ENCODE results near the gene INAFM2.

The INAFM2 gene

DNA sequence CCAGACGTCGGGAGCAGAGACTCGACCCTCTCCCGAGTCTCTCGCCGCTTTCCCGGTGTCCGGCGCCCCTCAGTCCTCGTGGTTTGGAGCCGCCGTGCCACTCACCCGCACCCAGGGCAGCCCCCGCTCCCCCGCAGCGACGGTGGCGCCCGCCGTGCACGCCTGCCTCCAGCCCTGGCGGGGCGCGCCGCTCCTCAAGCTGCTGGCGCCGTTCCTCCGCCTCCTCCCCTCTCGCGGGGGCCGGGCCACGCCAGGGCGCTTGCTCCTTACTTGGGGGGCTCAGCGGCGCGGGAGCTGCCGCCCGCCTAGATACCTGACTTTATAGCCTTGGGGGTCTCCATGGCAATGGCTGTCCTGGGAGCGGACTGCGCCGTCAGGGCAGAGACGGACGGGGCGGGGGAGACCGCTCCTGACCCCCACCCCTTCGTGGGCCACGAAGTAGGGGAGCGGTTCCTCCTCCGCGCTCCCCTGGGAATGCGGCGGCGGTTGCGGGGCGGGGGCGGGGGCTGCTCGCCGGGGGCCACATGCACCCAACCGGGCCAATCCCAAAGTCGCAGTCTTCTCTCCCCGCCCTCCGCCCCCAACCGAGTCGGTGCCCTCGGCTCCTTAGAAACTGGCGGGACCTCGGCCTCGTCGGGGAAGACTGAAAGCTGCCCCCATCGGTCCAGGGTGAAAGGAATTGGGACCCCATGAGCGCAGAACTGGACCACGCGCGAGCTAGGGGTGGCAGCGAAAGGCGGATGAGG is 40.5 kb upstream of the INAFM2 start, which contains the start of gene ANKRD63:
TSS of gene ANKRD63 (minus strand) at position 196 of the 746 bp plus-strand sequence. CDS start 478 bp downstream, outside the sequence.
- H3K27ac Mint-ChIP-seq, result no peak within 1 kb of the TSS

DNA sequence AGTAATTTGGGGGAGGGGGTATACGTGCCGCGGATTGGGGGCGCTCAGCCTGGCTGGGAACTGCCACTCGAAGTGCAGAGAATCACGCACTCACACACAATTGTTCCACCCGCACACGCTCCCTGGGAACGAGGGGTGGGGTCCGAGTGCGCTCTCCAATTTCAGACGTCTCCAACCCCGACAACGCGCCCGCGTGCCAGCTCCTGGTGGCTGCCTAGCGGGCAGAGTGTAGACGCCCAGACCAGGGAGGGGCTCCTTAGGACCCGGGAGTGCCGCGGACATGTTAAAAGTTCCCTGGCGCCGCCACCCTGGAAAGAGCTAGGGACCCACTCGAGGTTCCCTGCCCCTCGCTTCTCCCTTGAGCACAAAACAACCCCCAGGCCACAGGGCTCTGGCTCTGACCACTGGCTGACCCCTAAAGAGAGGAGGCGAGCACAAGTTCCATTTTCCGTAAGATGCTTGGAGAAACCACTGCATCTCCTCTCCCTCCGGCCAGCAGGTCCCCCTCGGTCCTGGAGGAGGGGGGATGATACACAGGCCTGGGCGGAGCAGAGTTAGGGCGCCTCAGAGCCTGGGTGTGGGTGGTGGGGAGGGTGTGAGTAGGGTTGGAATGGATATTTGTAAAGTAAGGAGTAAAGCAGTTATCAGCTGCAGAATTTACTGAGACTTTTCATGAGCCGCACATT is 39.7 kb upstream of the INAFM2 start:
- Mint-ChIP-seq H3K9me3 (no peaks in the 10 kb centered on the region), H3K27me3 (peaks cover 35% of the 10 kb centered on the region), H3K4me1 (ENCODE audit: low read depth) (peaks cover 6% of the 10 kb centered on the region), H3K27ac (no peak overlapping the region), H3K4me3 (peak overlapping the region; percentile 12), H3K36me3 (ENCODE audit: low read depth) (peaks cover 14% of the 10 kb centered on the region)
- DNase-seq, result no peak

More for the DNA sequence above, 40.5 kb upstream of the INAFM2 start, which contains the start of gene ANKRD63:
- Mint-ChIP-seq H3K27me3 (peaks cover 42% of the 10 kb centered on the region), H3K36me3 (ENCODE audit: low read depth) (peaks cover 7% of the 10 kb centered on the region), H3K9me3 (no peaks in the 10 kb centered on the region), H3K4me1 (ENCODE audit: low read depth) (peaks cover 6% of the 10 kb centered on the region), H3K4me3 (peak within 1 kb of the TSS; percentile 64)
- peak; percentile 72 for DNase-seq

DNA sequence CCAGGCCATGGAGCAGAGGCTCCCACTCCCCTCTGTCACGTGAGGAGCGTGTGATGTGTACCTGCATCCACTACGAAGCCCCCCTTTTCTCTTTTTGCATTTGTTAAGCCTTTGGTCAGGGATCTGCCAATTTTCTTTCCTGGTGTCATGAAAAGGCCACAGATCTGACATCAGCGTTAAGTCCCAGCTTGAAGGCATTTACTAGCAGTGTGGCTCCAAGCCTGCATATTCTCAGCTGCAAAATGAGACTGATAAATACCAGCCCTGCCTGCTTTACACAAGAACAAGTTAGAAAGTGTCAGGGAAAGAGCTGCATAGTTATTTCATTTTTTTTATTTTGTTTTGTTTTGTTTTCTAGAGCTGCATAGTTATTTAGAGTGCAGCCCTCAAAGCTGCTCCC is 38.3 kb upstream of the INAFM2 start:
- peaks cover 2% of the 10 kb centered on the region for H3K4me1 Mint-ChIP-seq (ENCODE audit: low read depth)
- H3K36me3 Mint-ChIP-seq (ENCODE audit: low read depth), result peaks cover 25% of the 10 kb centered on the region
- no peak for DNase-seq
- no peaks in the 10 kb centered on the region for H3K9me3 Mint-ChIP-seq
- H3K27ac Mint-ChIP-seq, result no peak overlapping the region
- H3K4me3 Mint-ChIP-seq, result no peak overlapping the region
- peaks cover 25% of the 10 kb centered on the region for H3K27me3 Mint-ChIP-seq

DNA sequence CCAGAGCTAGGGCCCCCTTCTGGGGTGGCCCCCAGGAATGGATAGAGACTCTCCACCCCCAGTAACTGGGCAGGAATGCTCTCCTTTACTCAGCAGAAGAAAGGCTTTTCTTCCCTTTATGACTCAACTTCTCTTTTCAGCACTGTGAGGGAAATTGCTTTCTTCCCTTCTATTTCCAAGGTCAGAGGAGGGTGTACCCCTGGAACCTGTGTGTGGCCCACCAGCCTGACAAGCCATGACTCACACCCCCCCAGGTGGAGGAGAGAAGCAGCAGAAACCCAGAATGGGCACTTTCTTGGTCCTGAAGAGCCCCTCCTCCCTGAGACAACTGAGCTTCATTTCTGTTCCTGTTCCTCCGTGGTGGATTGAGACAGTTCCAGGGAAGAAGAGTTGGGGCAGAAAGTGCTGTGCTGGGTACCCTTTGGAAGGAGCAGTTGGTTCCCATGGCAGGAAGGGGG is 37.9 kb upstream of the INAFM2 start:
- Mint-ChIP-seq H3K27ac (peak overlapping the region; percentile 8), H3K9me3 (no peaks in the 10 kb centered on the region), H3K4me3 (no peak overlapping the region), H3K27me3 (peaks cover 20% of the 10 kb centered on the region), H3K4me1 (ENCODE audit: low read depth) (peaks cover 2% of the 10 kb centered on the region), H3K36me3 (ENCODE audit: low read depth) (peaks cover 30% of the 10 kb centered on the region)
- no peak for DNase-seq

DNA sequence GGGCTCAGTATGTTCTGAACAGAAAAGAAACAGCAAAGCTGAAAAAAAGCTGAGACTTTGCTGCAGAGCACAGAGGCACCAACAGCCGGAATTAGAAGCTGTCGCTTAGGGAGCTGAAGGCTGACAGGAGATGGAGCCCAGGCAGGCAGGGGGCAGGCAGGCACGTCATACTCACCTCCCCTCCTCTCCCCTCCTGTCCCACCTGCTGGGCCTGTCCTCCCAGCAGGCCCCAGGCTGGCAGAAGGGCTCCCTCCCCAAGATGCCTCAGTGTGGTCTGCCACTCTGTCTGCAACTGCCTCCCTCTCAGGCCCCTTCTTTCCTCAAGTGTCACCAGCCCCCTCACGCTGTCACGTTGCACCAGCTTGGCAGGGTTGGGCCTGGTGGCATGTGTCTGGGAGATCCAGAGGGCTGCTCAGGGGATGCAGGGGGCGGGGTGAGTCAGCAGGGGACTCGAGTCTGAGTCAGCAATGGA is 37.4 kb upstream of the INAFM2 start:
- peaks cover 15% of the 10 kb centered on the region for H3K27me3 Mint-ChIP-seq
- H3K27ac Mint-ChIP-seq, result no peak overlapping the region
- H3K9me3 Mint-ChIP-seq, result no peaks in the 10 kb centered on the region
- no peak overlapping the region for H3K4me3 Mint-ChIP-seq
- peaks cover 2% of the 10 kb centered on the region for H3K4me1 Mint-ChIP-seq (ENCODE audit: low read depth)
- DNase-seq, result no peak
- peaks cover 30% of the 10 kb centered on the region for H3K36me3 Mint-ChIP-seq (ENCODE audit: low read depth)

DNA sequence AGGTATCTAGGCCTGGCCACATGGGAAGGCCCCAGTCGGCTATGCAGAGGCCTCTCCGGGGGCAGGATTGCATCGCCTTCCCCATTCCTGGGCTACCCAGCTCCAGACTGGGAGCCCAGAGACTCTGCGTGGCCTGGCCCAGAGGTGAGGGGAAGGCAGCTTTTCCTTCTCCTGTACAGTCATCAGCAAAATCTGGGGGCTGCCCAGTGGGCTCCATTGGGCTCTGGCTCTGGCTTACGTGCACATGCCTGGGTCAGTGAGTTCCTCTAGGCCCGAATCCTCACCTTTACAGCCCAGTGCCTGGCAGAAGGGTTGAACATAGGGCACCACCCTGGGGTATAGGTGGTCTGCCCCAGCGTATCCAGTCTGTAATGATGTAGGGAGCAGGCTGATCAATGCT is 36.7 kb upstream of the INAFM2 start:
- peaks cover 2% of the 10 kb centered on the region for H3K4me1 Mint-ChIP-seq (ENCODE audit: low read depth)
- no peaks in the 10 kb centered on the region for H3K9me3 Mint-ChIP-seq

DNA sequence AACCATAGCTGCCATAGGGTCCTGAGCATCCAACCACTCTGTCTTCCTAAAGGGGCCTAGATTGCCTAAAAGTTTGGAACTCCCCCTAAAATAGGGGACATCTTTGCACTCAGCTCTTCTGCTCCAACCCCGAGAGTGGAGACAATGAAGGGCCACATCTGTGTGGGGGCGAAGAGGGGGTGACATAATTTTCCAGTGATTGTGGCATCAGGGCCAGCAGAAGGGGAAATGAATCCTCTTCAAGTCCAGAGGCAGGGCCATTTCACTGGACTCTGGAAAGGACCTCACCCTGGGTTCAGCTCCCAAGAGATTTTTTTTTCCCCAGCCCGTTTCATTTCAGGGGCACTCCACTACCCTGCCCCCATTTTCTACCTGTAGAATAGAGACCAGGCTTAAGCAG is 36.0 kb upstream of the INAFM2 start:
- Mint-ChIP-seq H3K27me3 (peaks cover 12% of the 10 kb centered on the region), H3K27ac (peak overlapping the region; percentile 63), H3K4me3 (no peak overlapping the region), H3K4me1 (ENCODE audit: low read depth) (peaks cover 2% of the 10 kb centered on the region), H3K9me3 (no peaks in the 10 kb centered on the region), H3K36me3 (ENCODE audit: low read depth) (peaks cover 39% of the 10 kb centered on the region)
- no peak for DNase-seq

More for the DNA sequence above, 36.7 kb upstream of the INAFM2 start:
- DNase-seq, result no peak
- H3K4me3 Mint-ChIP-seq, result no peak overlapping the region
- peaks cover 12% of the 10 kb centered on the region for H3K27me3 Mint-ChIP-seq
- no peak overlapping the region for H3K27ac Mint-ChIP-seq
- H3K36me3 Mint-ChIP-seq (ENCODE audit: low read depth), result peaks cover 32% of the 10 kb centered on the region

DNA sequence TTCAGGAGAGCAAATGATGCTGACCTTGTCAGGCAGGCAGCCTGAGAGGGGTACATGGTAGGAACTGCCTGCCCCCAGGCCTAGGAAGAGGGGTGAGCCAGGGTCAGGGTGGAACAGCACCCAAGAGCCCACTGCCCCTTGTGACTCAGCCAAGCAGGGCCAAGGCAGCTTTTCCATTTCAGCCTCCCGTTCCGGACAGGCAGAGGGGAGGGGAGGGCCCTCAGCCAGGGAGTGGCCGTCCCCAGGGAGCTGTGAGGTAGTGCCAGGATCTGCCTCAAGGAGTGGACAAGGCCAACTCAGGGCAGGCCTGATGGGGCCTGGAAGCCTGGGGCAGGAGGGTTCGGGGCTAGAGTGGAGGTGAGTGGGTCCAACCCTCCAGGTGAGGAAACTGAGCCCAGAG is 35.5 kb upstream of the INAFM2 start:
- H3K4me3 Mint-ChIP-seq, result no peak overlapping the region
- peaks cover 2% of the 10 kb centered on the region for H3K4me1 Mint-ChIP-seq (ENCODE audit: low read depth)
- H3K36me3 Mint-ChIP-seq (ENCODE audit: low read depth), result peaks cover 42% of the 10 kb centered on the region
- H3K27ac Mint-ChIP-seq, result peak overlapping the region; percentile 12
- no peaks in the 10 kb centered on the region for H3K9me3 Mint-ChIP-seq
- DNase-seq, result no peak
- peaks cover 9% of the 10 kb centered on the region for H3K27me3 Mint-ChIP-seq

DNA sequence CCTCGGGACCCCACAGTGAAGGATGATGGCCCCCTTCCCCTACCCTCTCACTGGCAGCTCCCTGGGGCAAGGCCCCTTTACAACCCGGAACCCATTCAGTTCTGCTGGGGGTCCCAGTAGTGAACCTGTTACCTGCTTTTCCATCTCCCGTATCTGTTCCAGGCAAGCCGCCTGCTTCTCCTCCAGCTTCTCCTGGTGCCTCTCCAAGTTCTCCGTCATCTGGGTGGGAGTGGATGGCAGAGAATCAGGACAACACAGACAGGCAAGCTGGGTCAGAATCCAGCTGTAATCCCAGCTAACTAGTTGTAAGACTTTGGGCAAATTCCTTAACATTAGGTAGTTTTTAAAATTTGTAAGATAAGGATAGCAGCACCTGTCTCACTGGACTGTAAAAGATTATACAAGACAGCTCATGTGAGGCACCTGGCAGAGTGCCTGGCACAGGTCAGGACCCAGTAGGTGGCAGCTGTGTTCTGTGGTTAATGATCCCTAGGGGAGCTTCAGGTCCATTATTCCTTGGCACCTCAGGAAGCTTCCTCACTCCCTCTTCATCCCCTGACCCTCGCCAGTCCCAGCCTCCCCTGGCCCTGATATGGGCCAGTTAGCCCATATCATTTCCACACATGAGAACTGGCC is 34.2 kb upstream of the INAFM2 start:
- no peaks in the 10 kb centered on the region for H3K9me3 Mint-ChIP-seq
- H3K4me1 Mint-ChIP-seq (ENCODE audit: low read depth), result peaks cover 2% of the 10 kb centered on the region
- DNase-seq, result no peak
- peak overlapping the region; percentile 11 for H3K27ac Mint-ChIP-seq
- no peak overlapping the region for H3K4me3 Mint-ChIP-seq
- peaks cover 50% of the 10 kb centered on the region for H3K36me3 Mint-ChIP-seq (ENCODE audit: low read depth)
- no peaks in the 10 kb centered on the region for H3K27me3 Mint-ChIP-seq

DNA sequence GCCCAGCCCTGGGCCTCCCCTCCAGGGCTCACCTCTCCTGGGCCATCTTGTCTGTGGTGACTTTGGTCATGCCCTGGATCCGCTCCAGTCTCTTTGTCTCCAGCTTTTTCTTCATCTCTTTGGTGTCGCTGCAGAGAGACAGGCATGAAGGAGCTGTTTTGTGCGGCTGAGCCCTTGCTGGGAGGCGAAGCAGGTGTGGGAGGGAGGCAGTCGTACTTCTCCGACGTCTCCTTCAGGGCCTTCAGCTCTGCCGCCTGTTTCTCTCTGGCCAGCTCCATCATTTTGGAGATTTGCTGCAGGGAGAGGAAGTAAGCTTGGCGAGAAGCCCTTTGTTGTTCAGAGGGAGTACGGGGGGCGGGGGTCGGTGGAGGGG is 33.0 kb upstream of the INAFM2 start:
- Mint-ChIP-seq H3K9me3 (no peaks in the 10 kb centered on the region), H3K36me3 (ENCODE audit: low read depth) (peaks cover 60% of the 10 kb centered on the region)

DNA sequence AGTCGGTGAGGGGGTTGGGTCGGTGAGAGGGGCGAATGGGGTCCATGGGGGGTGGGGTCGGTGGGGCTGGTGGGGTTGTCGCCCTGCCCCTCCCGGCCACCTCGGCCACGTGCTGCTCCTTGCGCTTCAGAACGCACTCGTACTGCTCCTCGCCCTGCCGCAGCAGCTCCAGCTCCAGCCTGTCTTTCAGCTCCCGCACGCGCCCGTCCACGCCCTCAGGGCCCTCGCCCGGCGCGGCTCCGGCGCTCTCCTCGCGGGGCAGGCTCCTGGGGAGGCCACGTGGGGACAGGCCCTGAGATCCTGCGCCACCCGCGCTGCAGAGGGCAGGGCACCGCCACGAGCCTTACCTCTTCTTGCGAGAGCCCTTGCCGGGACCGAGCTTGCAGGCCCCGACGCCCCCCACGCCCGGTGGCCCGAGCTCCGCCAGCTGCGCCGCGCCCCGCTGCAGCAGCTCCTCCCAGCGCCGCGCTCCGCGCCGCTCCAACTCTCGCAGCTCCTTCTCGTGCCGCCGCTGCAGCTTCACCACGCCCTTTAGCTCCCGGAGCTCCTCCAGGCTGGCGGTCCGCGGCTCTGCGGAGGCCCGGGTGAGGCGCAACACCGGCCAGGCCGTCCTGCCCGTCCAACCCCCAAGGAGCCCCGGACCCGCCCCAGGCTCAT is 32.4 kb upstream of the INAFM2 start:
- Mint-ChIP-seq H3K36me3 (ENCODE audit: low read depth) (peaks cover 62% of the 10 kb centered on the region), H3K9me3 (no peaks in the 10 kb centered on the region), H3K27me3 (no peaks in the 10 kb centered on the region), H3K4me1 (ENCODE audit: low read depth) (no peaks in the 10 kb centered on the region), H3K4me3 (no peak overlapping the region), H3K27ac (no peak overlapping the region)
- DNase-seq, result no peak

More for the DNA sequence above, 33.0 kb upstream of the INAFM2 start:
- DNase-seq, result no peak
- peaks cover 2% of the 10 kb centered on the region for H3K4me1 Mint-ChIP-seq (ENCODE audit: low read depth)
- H3K27me3 Mint-ChIP-seq, result no peaks in the 10 kb centered on the region
- H3K27ac Mint-ChIP-seq, result no peak overlapping the region
- no peak overlapping the region for H3K4me3 Mint-ChIP-seq

DNA sequence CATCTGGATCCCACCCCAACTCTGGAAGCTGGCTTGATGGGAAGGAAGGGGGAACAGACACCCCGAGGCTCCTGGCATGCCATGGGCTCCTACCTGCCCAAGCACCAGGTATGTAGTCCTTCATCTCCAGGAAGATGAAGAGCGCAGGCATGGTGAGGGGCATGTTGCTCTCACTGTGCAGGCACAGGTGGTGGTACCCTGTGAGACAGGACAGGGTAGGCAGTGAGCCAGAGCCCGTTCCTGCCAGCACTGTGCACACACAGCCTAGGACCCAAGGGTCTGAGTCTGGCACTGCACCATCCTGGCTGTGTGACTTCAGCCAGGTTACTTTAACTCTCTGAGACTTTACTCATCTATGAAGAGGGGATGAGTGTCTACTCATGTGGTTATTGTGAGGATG is 31.2 kb upstream of the INAFM2 start:
- no peaks in the 10 kb centered on the region for H3K4me1 Mint-ChIP-seq (ENCODE audit: low read depth)
- H3K27me3 Mint-ChIP-seq, result no peaks in the 10 kb centered on the region
- no peaks in the 10 kb centered on the region for H3K9me3 Mint-ChIP-seq
- no peak overlapping the region for H3K27ac Mint-ChIP-seq
- H3K4me3 Mint-ChIP-seq, result no peak overlapping the region
- no peak for DNase-seq
- peaks cover 71% of the 10 kb centered on the region for H3K36me3 Mint-ChIP-seq (ENCODE audit: low read depth)

DNA sequence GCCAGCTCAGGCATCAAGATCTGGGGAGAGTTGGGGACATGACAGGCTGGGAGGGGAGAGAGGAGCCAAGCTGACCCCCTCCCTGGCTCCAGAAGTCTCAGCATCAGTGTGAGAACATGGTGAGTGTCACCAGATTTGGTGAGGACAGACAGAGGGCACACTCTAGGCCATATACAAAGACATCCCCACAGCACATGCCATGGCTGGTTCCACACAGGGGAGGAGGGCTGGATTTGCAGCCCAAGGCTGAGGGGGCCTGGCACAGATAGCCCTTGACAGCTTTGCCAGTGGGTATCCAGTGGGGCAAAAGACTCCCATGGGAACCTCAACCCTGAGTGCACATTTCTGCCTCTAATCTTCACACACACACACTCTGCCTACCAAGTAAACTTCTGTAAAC is 30.5 kb upstream of the INAFM2 start:
- DNase-seq, result no peak
- H3K36me3 Mint-ChIP-seq (ENCODE audit: low read depth), result peaks cover 72% of the 10 kb centered on the region
- no peaks in the 10 kb centered on the region for H3K9me3 Mint-ChIP-seq
- H3K4me1 Mint-ChIP-seq (ENCODE audit: low read depth), result no peaks in the 10 kb centered on the region
- H3K27ac Mint-ChIP-seq, result no peak overlapping the region
- H3K27me3 Mint-ChIP-seq, result no peaks in the 10 kb centered on the region
- H3K4me3 Mint-ChIP-seq, result no peak overlapping the region
